HEK293 (cell line): ENCODE data around the gene SLC39A11.

Source experiments
- CTCF ChIA-PET: fragments of 350-600 bp; formaldehyde crosslinking; extraction: SDS; loops from one replicate; lab custom pipeline; 2021; ENCODE audit warnings: antibody characterized with exemption; lab: Yijun Ruan, JAX
- POLR2A ChIA-PET: fragments of 300-600 bp; formaldehyde crosslinking; extraction: SDS; loops from one replicate; lab custom pipeline; 2020; ENCODE audit warnings: antibody characterized with exemption, inconsistent platforms; lab: Yijun Ruan, JAX
- H3K27ac ChIP-seq: fragments of 200-500 bp; sonication (Bioruptor generic); 2 replicates; pipeline ENCODE4 v1.5.1; 2014; ENCODE audit warnings: low read depth, low read length, control low read depth, inconsistent platforms; ENCODE audit errors: extremely low read depth
- H3K36me3 ChIP-seq, 2 experiments: fragments of 200-500 bp in 1 of 2; sonication (Bioruptor generic) in 1 of 2; 1 replicate in 1 of 2; 2 replicates in 1 of 2; pipeline ENCODE4 v1.5.1; 2014 to 2017; ENCODE audit warnings: inconsistent platforms in 2 of 2, low read length in 2 of 2; ENCODE audit not compliant: control insufficient read depth in 2 of 2, insufficient read depth in 1 of 2
- H3K4me1 ChIP-seq: fragments of 200-500 bp; sonication (Bioruptor generic); 2 replicates; pipeline ENCODE4 v1.5.1; 2014; ENCODE audit warnings: mild to moderate bottlenecking, low read length, inconsistent platforms; ENCODE audit not compliant: control insufficient read depth, insufficient read depth
- H3K4me3 ChIP-seq: 2 replicates; pipeline ENCODE4 v1.5.1; 2011; ENCODE audit warnings: low read depth, mild to moderate bottlenecking, control low read depth, low read length, moderate library complexity
- H3K9me3 ChIP-seq: fragments of 200-500 bp; sonication (Bioruptor generic); 2 replicates; pipeline ENCODE4 v1.5.1; 2014; ENCODE audit warnings: low read depth, low read length, inconsistent platforms; ENCODE audit not compliant: control insufficient read depth, insufficient read depth
- EGR2 ChIP-seq: fragments of 450-650 bp; formaldehyde crosslinking; IDR thresholded peaks from 2 replicates; pipeline ENCODE4 v1.5.1; 2016; ENCODE audit warnings: low read depth, missing biosample characterization, missing genetic modification characterization
- YY1 ChIP-seq: fragments of 450-650 bp; formaldehyde crosslinking; IDR thresholded peaks from 2 replicates; pipeline ENCODE4 v1.5.1; 2018; ENCODE audit warnings: missing biosample characterization, missing genetic modification characterization
- ZBTB17 ChIP-seq: fragments of 450-650 bp; formaldehyde crosslinking; IDR thresholded peaks from 2 replicates; pipeline ENCODE4 v1.5.1; 2016; ENCODE audit warnings: missing biosample characterization, missing genetic modification characterization
- ZNF10 ChIP-seq: fragments of 450-650 bp; formaldehyde crosslinking; IDR thresholded peaks from 2 replicates; pipeline ENCODE4 v1.5.1; 2017; ENCODE audit warnings: missing biosample characterization, missing genetic modification characterization
- ZNF362 ChIP-seq: fragments of 450-650 bp; formaldehyde crosslinking; IDR thresholded peaks from 2 replicates; pipeline ENCODE4 v1.5.1; 2016; ENCODE audit warnings: missing biosample characterization, missing genetic modification characterization
- ZNF514 ChIP-seq: fragments of 450-650 bp; formaldehyde crosslinking; IDR thresholded peaks from 2 replicates; pipeline ENCODE4 v1.5.1; 2016; ENCODE audit warnings: missing biosample characterization, missing genetic modification characterization
- ZNF596 ChIP-seq: fragments of 450-650 bp; IDR thresholded peaks from 2 replicates; pipeline ENCODE4 v1.5.0; 2018; ENCODE audit warnings: missing biosample characterization, mild to moderate bottlenecking, missing genetic modification characterization, moderate library complexity
- ZNF610 ChIP-seq: fragments of 450-650 bp; formaldehyde crosslinking; IDR thresholded peaks from 2 replicates; pipeline ENCODE4 v1.5.1; 2016; ENCODE audit warnings: missing biosample characterization, missing genetic modification characterization, borderline replicate concordance
- ZNF707 ChIP-seq: fragments of 450-650 bp; formaldehyde crosslinking; IDR thresholded peaks from 2 replicates; pipeline ENCODE4 v1.5.1; 2016; ENCODE audit warnings: missing biosample characterization, missing genetic modification characterization
- TF ChIP-seq, protein P1 (sequence below): fragments of 450-650 bp; formaldehyde crosslinking; IDR thresholded peaks from 2 replicates; pipeline ENCODE4 v1.5.1; 2017; ENCODE audit warnings: missing biosample characterization, missing genetic modification characterization

Gene SLC39A11

DNA sequence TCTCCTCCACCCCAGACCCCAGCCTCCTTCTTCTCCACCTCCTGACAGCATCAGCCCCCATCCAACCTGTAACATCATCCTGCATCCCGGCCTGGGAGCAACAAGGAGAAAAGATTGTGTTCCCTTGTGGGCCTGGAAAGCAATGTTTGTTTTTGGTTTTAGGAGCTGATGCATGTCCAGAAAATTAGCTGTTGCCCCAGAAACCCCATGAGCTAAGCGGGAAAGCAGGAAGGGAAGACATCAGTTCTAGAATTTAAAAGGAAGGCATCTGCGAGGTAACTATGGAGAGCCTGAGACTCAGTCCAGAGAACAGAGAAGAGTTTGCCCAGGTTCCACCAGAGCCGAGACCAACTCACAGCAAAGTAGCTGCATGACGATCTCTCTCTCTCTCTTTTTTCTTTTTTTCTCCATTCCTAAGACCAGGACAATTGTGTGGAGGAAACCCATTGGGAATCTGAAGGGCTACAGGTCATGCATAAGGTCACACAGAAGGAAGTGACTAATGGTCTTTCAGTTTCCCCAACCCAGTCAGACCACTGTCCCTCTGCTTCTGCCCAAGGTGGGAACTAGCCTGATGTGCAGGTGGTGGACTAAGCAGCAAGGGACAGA lies 124.4 kb downstream of the SLC39A11 start:
- no peak overlapping the region for H3K27ac ChIP-seq
- ChIA-PET POLR2A (no interaction called here), CTCF (interaction anchor here (1.2 to 3.4 kb wide), 3 partner anchors 18 to 243 kb away, joined by 3 to 13 read pairs (median 4); no protein-coding TSS in a partner anchor)
- no peaks in the 10 kb centered on the region for H3K36me3 ChIP-seq
- no peaks in the 10 kb centered on the region for H3K4me1 ChIP-seq
- no peak overlapping the region for H3K4me3 ChIP-seq
- TF ChIP-seq ZBTB17 (tag by site-specific recombination): no peak
- TF ChIP-seq EGR2: 0 out of 2 replicates have a peak, but pooled peaks have one; percentile 7
- no peaks in the 10 kb centered on the region for H3K9me3 ChIP-seq

DNA sequence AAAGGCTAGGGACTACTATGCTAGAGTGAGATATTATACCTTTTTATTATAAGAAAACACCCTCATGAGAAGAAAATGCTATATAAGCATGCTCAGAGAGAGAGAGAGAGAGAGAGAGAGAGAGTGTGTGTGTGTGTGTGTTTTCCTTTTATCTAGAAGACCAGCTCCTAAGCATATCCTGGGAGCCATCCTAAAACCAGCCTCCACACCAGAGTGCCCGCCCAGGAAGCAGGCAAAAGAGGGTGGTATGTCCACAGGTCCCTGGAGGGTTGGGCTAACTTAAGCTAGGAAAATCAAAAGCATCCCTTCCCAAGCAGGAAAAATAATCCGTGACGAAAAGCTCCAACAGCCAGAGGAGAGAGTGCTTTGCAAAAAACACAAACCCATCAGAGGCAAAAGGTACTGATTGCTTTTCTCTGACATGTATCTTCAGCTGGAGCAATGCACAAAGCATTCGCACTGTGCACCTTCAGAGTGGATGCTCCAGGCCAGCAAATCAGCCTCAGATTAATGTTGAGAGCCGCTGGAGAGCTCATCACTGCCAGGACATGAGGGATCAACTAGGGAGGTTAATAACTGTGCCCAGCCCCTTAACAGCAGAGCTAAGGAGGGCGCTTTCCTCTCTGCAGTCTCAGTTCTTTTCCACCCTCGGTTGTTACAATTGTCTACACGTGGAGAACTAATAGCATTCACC lies 125.1 kb downstream of the SLC39A11 start:
- Histone ChIP-seq H3K36me3 (no peaks in the 10 kb centered on the region), H3K4me1 (no peaks in the 10 kb centered on the region), H3K4me3 (no peak overlapping the region)
- ChIA-PET CTCF (interaction anchor here (0.6 to 3.4 kb wide), 7 partner anchors 10 to 989 kb away, joined by 3 to 13 read pairs (median 3); no protein-coding TSS in a partner anchor), POLR2A (no interaction called here)
- TF ChIP-seq, protein P1, sequence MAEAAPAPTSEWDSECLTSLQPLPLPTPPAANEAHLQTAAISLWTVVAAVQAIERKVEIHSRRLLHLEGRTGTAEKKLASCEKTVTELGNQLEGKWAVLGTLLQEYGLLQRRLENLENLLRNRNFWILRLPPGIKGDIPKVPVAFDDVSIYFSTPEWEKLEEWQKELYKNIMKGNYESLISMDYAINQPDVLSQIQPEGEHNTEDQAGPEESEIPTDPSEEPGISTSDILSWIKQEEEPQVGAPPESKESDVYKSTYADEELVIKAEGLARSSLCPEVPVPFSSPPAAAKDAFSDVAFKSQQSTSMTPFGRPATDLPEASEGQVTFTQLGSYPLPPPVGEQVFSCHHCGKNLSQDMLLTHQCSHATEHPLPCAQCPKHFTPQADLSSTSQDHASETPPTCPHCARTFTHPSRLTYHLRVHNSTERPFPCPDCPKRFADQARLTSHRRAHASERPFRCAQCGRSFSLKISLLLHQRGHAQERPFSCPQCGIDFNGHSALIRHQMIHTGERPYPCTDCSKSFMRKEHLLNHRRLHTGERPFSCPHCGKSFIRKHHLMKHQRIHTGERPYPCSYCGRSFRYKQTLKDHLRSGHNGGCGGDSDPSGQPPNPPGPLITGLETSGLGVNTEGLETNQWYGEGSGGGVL: no peak
- peak; percentile 59; the same call in 1 of the 2 replicates for TF ChIP-seq ZNF596 (tag by site-specific recombination)
- TF ChIP-seq, all 188 proteins: peak for 1
- no peaks in the 10 kb centered on the region for H3K9me3 ChIP-seq
- H3K27ac ChIP-seq: no peak overlapping the region

DNA sequence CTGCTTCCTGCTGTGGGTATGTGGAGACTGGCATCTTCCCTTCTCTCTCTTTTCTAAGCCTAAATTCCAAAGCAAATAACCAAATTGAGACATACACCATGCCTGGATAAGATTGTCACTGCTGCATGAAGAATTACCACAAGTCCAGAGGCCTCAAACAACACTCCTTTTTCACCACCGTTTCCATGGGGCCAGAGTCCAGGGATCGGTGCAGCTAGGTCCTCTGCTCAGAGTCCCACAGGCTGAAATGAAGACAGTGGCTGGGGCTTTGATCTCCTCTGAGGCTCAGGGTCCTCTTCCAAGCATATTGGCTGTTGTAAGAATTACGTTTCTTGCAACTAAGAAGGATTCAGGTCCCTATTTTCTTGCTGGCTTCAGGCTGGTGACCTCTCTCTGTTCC lies 130.4 kb downstream of the SLC39A11 start:
- ChIA-PET POLR2A (no interaction called here), CTCF (no interaction called here)
- no peaks in the 10 kb centered on the region for H3K9me3 ChIP-seq
- no peak overlapping the region for H3K27ac ChIP-seq
- no peaks in the 10 kb centered on the region for H3K4me1 ChIP-seq
- no peak overlapping the region for H3K4me3 ChIP-seq
- TF ChIP-seq YY1 (no peak), ZNF10 (no peak), ZNF707 (tag by site-specific recombination) (no peak), ZNF610 (tag by site-specific recombination) (no peak)
- TF ChIP-seq, all 188 proteins: peak for 0
- no peaks in the 10 kb centered on the region for H3K36me3 ChIP-seq

GRCh38 chr17:72955391-72956140 lies 136.9 kb downstream of the SLC39A11 start:
- Histone ChIP-seq H3K36me3 (no peaks in the 10 kb centered on the region), H3K4me1 (peaks cover 5% of the 10 kb centered on the region), H3K27ac (no peak overlapping the region), H3K9me3 (no peaks in the 10 kb centered on the region), H3K4me3 (no peak overlapping the region)
- TF ChIP-seq ZNF514 (no peak), ZNF362 (tag by site-specific recombination) (0 out of 2 replicates have a peak, but pooled peaks have one; percentile 18)
- POLR2A ChIA-PET: interaction anchor here (0.5 kb wide), 1 partner anchor 268 kb away, joined by 9 read pairs; no protein-coding TSS in a partner anchor
- CTCF ChIA-PET: interaction anchor here (1.9 kb wide), 1 partner anchor 31 kb away, joined by 7 read pairs; no protein-coding TSS in a partner anchor
